ENCODE data around the gene NUDT6.

Gene NUDT6

GRCh38 chr4:122914938-122915337, 7.5 kb downstream of the NUDT6 start:
- peak; percentile 59 for ATAC-seq
- TF ChIP-seq OSR1 (CRISPR knock-in tag; IDR thresholded peaks at IDR 0.05) (no peak), ZNF565 (CRISPR knock-in tag; conservative IDR thresholded peaks at IDR 0.05; ENCODE audit: low read depth) (no peak), ZNF70 (CRISPR knock-in tag; IDR thresholded peaks at IDR 0.05) (no peak), POU6F1 (CRISPR knock-in tag; IDR thresholded peaks at IDR 0.05; ENCODE audit: borderline replicate concordance, low read depth) (no peak), TSHZ2 (CRISPR knock-in tag; IDR thresholded peaks at IDR 0.05) (no peak), CSRNP3 (CRISPR knock-in tag; IDR thresholded peaks at IDR 0.05) (no peak), BACH2 (CRISPR knock-in tag; IDR thresholded peaks at IDR 0.05; ENCODE audit: borderline replicate concordance) (no peak), CSDC2 (CRISPR knock-in tag; IDR thresholded peaks at IDR 0.05) (no peak), TCF4 (CRISPR knock-in tag; IDR thresholded peaks at IDR 0.05; ENCODE audit: borderline replicate concordance) (no peak), RARB (CRISPR knock-in tag; IDR thresholded peaks at IDR 0.05) (no peak), GLIS3 (CRISPR knock-in tag; IDR thresholded peaks at IDR 0.05) (no peak), ZFP3 (CRISPR knock-in tag; IDR thresholded peaks at IDR 0.05) (no peak), ZFP30 (CRISPR knock-in tag; IDR thresholded peaks at IDR 0.05) (no peak), ZNF8 (CRISPR knock-in tag; IDR thresholded peaks at IDR 0.05) (no peak), PATZ1 (CRISPR knock-in tag; IDR thresholded peaks at IDR 0.05; ENCODE audit: borderline replicate concordance) (no peak), CREB5 (CRISPR knock-in tag; IDR thresholded peaks at IDR 0.05; ENCODE audit: low read depth) (no peak), ARNTL (CRISPR knock-in tag; IDR thresholded peaks at IDR 0.05; ENCODE audit: borderline replicate concordance, low read depth) (no peak), PPARA (CRISPR knock-in tag; IDR thresholded peaks at IDR 0.05; ENCODE audit: borderline replicate concordance) (no peak), ESRRG (CRISPR knock-in tag; IDR thresholded peaks at IDR 0.05) (no peak)

GRCh38 chr4:122914292-122914904, 8.0 kb downstream of the NUDT6 start:
- peak; percentile 91 for ATAC-seq
- TF ChIP-seq BACH2 (CRISPR knock-in tag; IDR thresholded peaks at IDR 0.05; ENCODE audit: borderline replicate concordance) = no peak
- TF ChIP-seq ISL1 (CRISPR knock-in tag; IDR thresholded peaks at IDR 0.05) = no peak
- 0 out of 2 replicates have a peak, but pooled peaks have one; percentile 83 for TF ChIP-seq ZC3H10 (CRISPR knock-in tag; IDR thresholded peaks at IDR 0.05)

All from SK-N-SH treated with all-trans-retinoic acid at 6 μM for 48 hours (cell line).